ENCODE results near the gene PTGDR2. TPM values are rescaled to one million over a fixed set of nuclear protein-coding genes. Genes with fewer than 3 reads are reported as not detected.

The PTGDR2 gene
- total RNA-seq, 1 donor from 2014 or later = not detected

- TF ChIP-seq CTCF (IDR thresholded peaks at IDR 0.05; ENCODE audit: unreplicated experiment) = no peak
- H3K27ac Mint-ChIP-seq (ENCODE audit: unreplicated experiment) = peak overlapping the region; percentile 68
- no peak for DNase-seq (ENCODE audit: low spot score)
- H3K4me3 Mint-ChIP-seq (ENCODE audit: unreplicated experiment) = no peak overlapping the region
- no peaks in the 10 kb centered on the region for H3K9me3 Mint-ChIP-seq (ENCODE audit: unreplicated experiment)
- H3K27me3 Mint-ChIP-seq (ENCODE audit: unreplicated experiment) = no peaks in the 10 kb centered on the region
- peaks cover 9% of the 10 kb centered on the region for H3K4me1 Mint-ChIP-seq (ENCODE audit: unreplicated experiment)
- H3K36me3 Mint-ChIP-seq (ENCODE audit: low read depth, unreplicated experiment) = peaks cover 48% of the 10 kb centered on the region
Measured at GRCh38 chr11:60899977-60900376, 44.2 kb upstream of the PTGDR2 start.

- no peaks in the 10 kb centered on the region for H3K27me3 Mint-ChIP-seq (ENCODE audit: unreplicated experiment)
- no peaks in the 10 kb centered on the region for H3K9me3 Mint-ChIP-seq (ENCODE audit: unreplicated experiment)
- H3K4me1 Mint-ChIP-seq (ENCODE audit: unreplicated experiment) = peaks cover 4% of the 10 kb centered on the region
- no peak overlapping the region for H3K4me3 Mint-ChIP-seq (ENCODE audit: unreplicated experiment)
- DNase-seq (ENCODE audit: low spot score) = peak; percentile 62
- H3K36me3 Mint-ChIP-seq (ENCODE audit: low read depth, unreplicated experiment) = peaks cover 52% of the 10 kb centered on the region
- peak; percentile 88 for TF ChIP-seq CTCF (IDR thresholded peaks at IDR 0.05; ENCODE audit: unreplicated experiment)
- H3K27ac Mint-ChIP-seq (ENCODE audit: unreplicated experiment) = no peak overlapping the region
Measured at GRCh38 chr11:60899046-60899936, 43.5 kb upstream of the PTGDR2 start.

GRCh38 chr11:60897496-60897895, 41.7 kb upstream of the PTGDR2 start:
- DNase-seq (ENCODE audit: low spot score) = no peak
- H3K9me3 Mint-ChIP-seq (ENCODE audit: unreplicated experiment) = no peaks in the 10 kb centered on the region
- H3K36me3 Mint-ChIP-seq (ENCODE audit: low read depth, unreplicated experiment) = peaks cover 51% of the 10 kb centered on the region
- no peaks in the 10 kb centered on the region for H3K4me1 Mint-ChIP-seq (ENCODE audit: unreplicated experiment)
- H3K4me3 Mint-ChIP-seq (ENCODE audit: unreplicated experiment) = peak overlapping the region; percentile 8
- no peaks in the 10 kb centered on the region for H3K27me3 Mint-ChIP-seq (ENCODE audit: unreplicated experiment)
- TF ChIP-seq CTCF (IDR thresholded peaks at IDR 0.05; ENCODE audit: unreplicated experiment) = no peak
- H3K27ac Mint-ChIP-seq (ENCODE audit: unreplicated experiment) = no peak overlapping the region

- no peak overlapping the region for H3K27ac Mint-ChIP-seq (ENCODE audit: unreplicated experiment)
- TF ChIP-seq CTCF (IDR thresholded peaks at IDR 0.05; ENCODE audit: unreplicated experiment) = no peak
- H3K36me3 Mint-ChIP-seq (ENCODE audit: low read depth, unreplicated experiment) = peaks cover 49% of the 10 kb centered on the region
- H3K27me3 Mint-ChIP-seq (ENCODE audit: unreplicated experiment) = no peaks in the 10 kb centered on the region
- no peak for DNase-seq (ENCODE audit: low spot score)
- H3K4me1 Mint-ChIP-seq (ENCODE audit: unreplicated experiment) = no peaks in the 10 kb centered on the region
- no peaks in the 10 kb centered on the region for H3K9me3 Mint-ChIP-seq (ENCODE audit: unreplicated experiment)
- no peak overlapping the region for H3K4me3 Mint-ChIP-seq (ENCODE audit: unreplicated experiment)
Measured at GRCh38 chr11:60895687-60896086, 39.9 kb upstream of the PTGDR2 start.

DNA sequence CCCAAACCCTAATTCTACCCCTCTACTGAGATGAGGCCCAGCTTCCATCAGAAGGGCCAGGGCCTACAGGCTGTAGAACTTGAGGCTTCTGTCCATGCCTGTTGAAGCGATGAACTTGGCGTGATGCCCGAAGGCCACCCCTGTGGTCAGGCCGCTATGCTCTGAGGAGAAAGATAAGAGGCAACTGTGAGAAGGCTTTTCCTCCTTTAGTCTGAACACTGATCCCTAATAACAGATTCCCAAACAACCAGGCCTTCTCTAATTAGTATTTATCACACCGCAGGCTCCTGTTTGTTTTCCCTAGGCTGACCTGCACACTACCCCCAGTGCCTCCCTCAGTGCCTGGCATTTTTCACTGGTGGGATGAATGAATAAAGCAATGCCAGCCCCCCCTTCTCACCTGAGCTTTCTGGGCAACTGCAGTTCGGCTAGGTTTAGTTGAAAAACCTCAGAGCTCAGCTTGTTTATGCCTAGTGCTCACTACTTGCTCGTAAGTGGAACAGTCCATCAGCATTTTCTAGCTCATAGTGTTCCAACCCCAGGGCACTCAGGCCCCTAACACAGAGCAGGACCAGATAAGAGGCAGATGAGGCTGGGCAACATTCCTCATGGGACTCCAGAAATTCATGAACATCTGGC, 35.5 kb upstream of the PTGDR2 start:
- Mint-ChIP-seq H3K36me3 (ENCODE audit: low read depth, unreplicated experiment) (peaks cover 30% of the 10 kb centered on the region), H3K27me3 (ENCODE audit: unreplicated experiment) (peaks cover 2% of the 10 kb centered on the region), H3K4me3 (ENCODE audit: unreplicated experiment) (no peak overlapping the region), H3K9me3 (ENCODE audit: unreplicated experiment) (no peaks in the 10 kb centered on the region), H3K4me1 (ENCODE audit: unreplicated experiment) (no peaks in the 10 kb centered on the region), H3K27ac (ENCODE audit: unreplicated experiment) (no peak overlapping the region)
- no peak for TF ChIP-seq CTCF (IDR thresholded peaks at IDR 0.05; ENCODE audit: unreplicated experiment)
- no peak for DNase-seq (ENCODE audit: low spot score)

Measured in endothelial cell (in vitro differentiated cells).